CD4-positive, alpha-beta T cell (primary cell): ENCODE data around the gene TPMT. TPM values are rescaled to one million over a fixed set of nuclear protein-coding genes. Genes with fewer than 3 reads are reported as not detected.

Experiments
- ATAC-seq: fragments of 200-7000 bp; cut with Tn5 transposase; one replicate; pipeline ENCODE4 v1.10.0; 2022; ENCODE audit warnings: mild to moderate bottlenecking; ENCODE audit not compliant: poor library complexity
- CTCF ChIA-PET: fragments of 350-600 bp; sonication (Branson Sonifier 250); formaldehyde crosslinking; loops from one replicate; lab custom pipeline; 2021; ENCODE audit warnings: antibody characterized with exemption, inconsistent platforms; lab: Charles Lee
- POLR2A ChIA-PET: fragments of 350-600 bp; sonication (Branson Sonifier 250); formaldehyde crosslinking; loops from one replicate; lab custom pipeline; 2021; ENCODE audit warnings: antibody characterized with exemption, inconsistent platforms; lab: Charles Lee
- DNase-seq, 14 experiments: peaks; one replicate each; pipeline ENCODE4 v3.0.0-alpha.2; 2013 to 2020; ENCODE audit warnings: mixed read lengths in 2 of 14
- H3K27ac ChIP-seq, 2 donors: one replicate each; pipeline versions ENCODE4 v1.5.1 to v1.7.0; 2013; ENCODE audit warnings: low read length in 2 of 2, low read depth in 1 of 2, mild to moderate bottlenecking in 1 of 2
- H3K27me3 ChIP-seq, 2 experiments: 1 replicate in 1 of 2; 2 replicates in 1 of 2; pipeline versions ENCODE4 v1.6.1 to v1.7.0; 2013; ENCODE audit warnings: low read length in 2 of 2, control low read depth in 1 of 2, mild to moderate bottlenecking in 1 of 2, moderate library complexity in 1 of 2; ENCODE audit not compliant: insufficient read depth in 2 of 2, control insufficient read depth in 1 of 2
- H3K36me3 ChIP-seq: one replicate; pipeline ENCODE4 v1.6.1; 2013; ENCODE audit warnings: low read length, control low read depth; ENCODE audit not compliant: insufficient read depth
- H3K4me1 ChIP-seq: one replicate; pipeline ENCODE4 v1.6.1; 2013; ENCODE audit warnings: low read length, control low read depth; ENCODE audit not compliant: insufficient read depth
- H3K4me3 ChIP-seq: one replicate; pipeline ENCODE4 v1.5.1; 2013; ENCODE audit warnings: mild to moderate bottlenecking, low read length, moderate library complexity
- H3K9me3 ChIP-seq, 2 experiments: 1 replicate in 1 of 2; 2 replicates in 1 of 2; pipeline versions ENCODE4 v1.6.1 to v1.7.0; 2013; ENCODE audit warnings: low read length in 2 of 2, mild to moderate bottlenecking in 2 of 2, control low read depth in 1 of 2, moderate library complexity in 1 of 2; ENCODE audit not compliant: control insufficient read depth in 1 of 2, insufficient read depth in 1 of 2
- H3K27ac Mint-ChIP-seq: one replicate; pipeline ENCODE4 v1.8.0; 2020; ENCODE audit warnings: mixed read lengths
- H3K27me3 Mint-ChIP-seq: one replicate; pipeline ENCODE4 v1.8.0; 2021; ENCODE audit warnings: mixed read lengths
- H3K36me3 Mint-ChIP-seq: one replicate; pipeline ENCODE4 v1.8.0; 2021; ENCODE audit warnings: low read depth, mixed read lengths
- H3K4me1 Mint-ChIP-seq: one replicate; pipeline ENCODE4 v1.8.0; 2021; ENCODE audit warnings: low read depth, mixed read lengths
- H3K4me3 Mint-ChIP-seq: one replicate; pipeline ENCODE4 v1.8.0; 2020; ENCODE audit warnings: mild to moderate bottlenecking, mixed read lengths
- H3K9me3 Mint-ChIP-seq: one replicate; pipeline ENCODE4 v1.8.0; 2020; ENCODE audit warnings: mixed read lengths
- intact Hi-C, 2 experiments: fragments of 100-400 bp; cut with DNase I in 1 of 2; cut with micrococcal nuclease in 1 of 2; formaldehyde crosslinking; loops; one replicate each; pipeline versions ENCODE4 v1.15.1 to v1.9.0; 2023 to 2025; cut with DNase I, micrococcal nuclease
- total RNA-seq, 174 experiments: library from RNA in 2 of 174; stranded (reverse) in 2 of 174; gene quantifications; one replicate each; pipeline ENCODE4 v1.2.3 and lab custom pipeline; 2021 to 2026
- TF ChIP-seq, protein P1 (sequence below): fragments of 200-600 bp; IDR thresholded peaks from one replicate; pipeline ENCODE4 v1.8.0; 2022; ENCODE audit warnings: antibody characterized with exemption, mild to moderate bottlenecking

TPMT gene
- total RNA-seq, 2 experiments from 2014 or later: 3.2 to 3.3 TPM

DNA sequence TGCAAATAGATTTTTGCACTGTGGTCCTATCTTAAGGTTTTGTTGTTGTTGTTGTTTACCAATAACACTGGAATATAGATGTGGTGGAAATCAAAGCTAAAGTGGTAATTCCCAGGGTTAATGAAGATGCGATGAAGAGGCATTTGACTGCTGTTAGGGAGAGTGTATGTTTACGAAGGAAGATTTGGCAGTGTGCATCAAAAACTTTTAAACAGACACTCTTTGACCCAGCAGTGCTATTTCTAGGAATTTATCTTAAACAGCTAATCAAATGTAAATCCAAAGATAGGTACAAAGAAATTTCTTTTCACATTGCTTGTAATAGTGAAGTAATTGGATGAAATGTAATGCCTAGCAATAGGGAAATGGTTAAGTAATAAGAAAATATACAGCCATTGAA is 34.3 kb upstream of the TPMT start:
- Histone ChIP-seq H3K4me3 (no peak overlapping the region), H3K27me3 (no peaks in the 10 kb centered on the region), H3K27ac (no peak overlapping the region), H3K9me3 (no peaks in the 10 kb centered on the region), H3K36me3 (peaks cover 27% of the 10 kb centered on the region), H3K4me1 (no peaks in the 10 kb centered on the region)
- TF ChIP-seq, protein P1, sequence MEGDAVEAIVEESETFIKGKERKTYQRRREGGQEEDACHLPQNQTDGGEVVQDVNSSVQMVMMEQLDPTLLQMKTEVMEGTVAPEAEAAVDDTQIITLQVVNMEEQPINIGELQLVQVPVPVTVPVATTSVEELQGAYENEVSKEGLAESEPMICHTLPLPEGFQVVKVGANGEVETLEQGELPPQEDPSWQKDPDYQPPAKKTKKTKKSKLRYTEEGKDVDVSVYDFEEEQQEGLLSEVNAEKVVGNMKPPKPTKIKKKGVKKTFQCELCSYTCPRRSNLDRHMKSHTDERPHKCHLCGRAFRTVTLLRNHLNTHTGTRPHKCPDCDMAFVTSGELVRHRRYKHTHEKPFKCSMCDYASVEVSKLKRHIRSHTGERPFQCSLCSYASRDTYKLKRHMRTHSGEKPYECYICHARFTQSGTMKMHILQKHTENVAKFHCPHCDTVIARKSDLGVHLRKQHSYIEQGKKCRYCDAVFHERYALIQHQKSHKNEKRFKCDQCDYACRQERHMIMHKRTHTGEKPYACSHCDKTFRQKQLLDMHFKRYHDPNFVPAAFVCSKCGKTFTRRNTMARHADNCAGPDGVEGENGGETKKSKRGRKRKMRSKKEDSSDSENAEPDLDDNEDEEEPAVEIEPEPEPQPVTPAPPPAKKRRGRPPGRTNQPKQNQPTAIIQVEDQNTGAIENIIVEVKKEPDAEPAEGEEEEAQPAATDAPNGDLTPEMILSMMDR: no peak
- Mint-ChIP-seq H3K4me1 (no peaks in the 10 kb centered on the region), H3K4me3 (no peak overlapping the region), H3K9me3 (no peaks in the 10 kb centered on the region), H3K36me3 (peaks cover 67% of the 10 kb centered on the region), H3K27me3 (no peaks in the 10 kb centered on the region), H3K27ac (no peak overlapping the region)
- intact Hi-C loops: no loop called here
- DNase-seq: no peak
- ChIA-PET POLR2A (no interaction called here), CTCF (no interaction called here)
- ATAC-seq: no peak

DNA sequence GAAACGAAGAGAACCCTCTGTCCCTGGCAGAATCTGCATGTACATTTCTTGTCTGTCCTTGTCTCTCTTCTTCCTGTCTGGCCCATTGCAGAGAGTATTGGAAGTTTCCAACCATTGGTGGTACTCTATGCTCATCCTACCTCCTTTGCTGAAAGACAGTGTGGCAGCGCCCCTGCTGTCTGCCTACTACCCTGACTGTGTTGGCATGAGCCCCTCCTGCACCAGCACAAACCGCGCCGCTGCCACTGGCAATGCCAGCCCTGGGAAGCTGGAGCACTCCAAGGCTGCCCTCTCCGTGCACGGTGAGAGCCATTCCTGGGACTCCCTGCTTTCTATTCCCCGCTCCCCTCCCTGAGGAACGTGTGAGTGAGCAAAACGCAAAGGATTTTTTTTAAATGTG is 32.8 kb upstream of the TPMT start:
- Mint-ChIP-seq H3K9me3 (no peaks in the 10 kb centered on the region), H3K27ac (no peak overlapping the region), H3K36me3 (peaks cover 73% of the 10 kb centered on the region), H3K27me3 (no peaks in the 10 kb centered on the region), H3K4me3 (no peak overlapping the region), H3K4me1 (no peaks in the 10 kb centered on the region)
- Histone ChIP-seq H3K36me3 (peaks cover 27% of the 10 kb centered on the region), H3K27ac (no peak overlapping the region), H3K4me1 (no peaks in the 10 kb centered on the region), H3K9me3 (no peaks in the 10 kb centered on the region), H3K27me3 (no peaks in the 10 kb centered on the region), H3K4me3 (no peak overlapping the region)
- ATAC-seq (no peak), DNase-seq (no peak)
- TF ChIP-seq, protein P1: no peak
- ChIA-PET CTCF (no interaction called here), POLR2A (no interaction called here)
- intact Hi-C loops: no loop called here

DNA sequence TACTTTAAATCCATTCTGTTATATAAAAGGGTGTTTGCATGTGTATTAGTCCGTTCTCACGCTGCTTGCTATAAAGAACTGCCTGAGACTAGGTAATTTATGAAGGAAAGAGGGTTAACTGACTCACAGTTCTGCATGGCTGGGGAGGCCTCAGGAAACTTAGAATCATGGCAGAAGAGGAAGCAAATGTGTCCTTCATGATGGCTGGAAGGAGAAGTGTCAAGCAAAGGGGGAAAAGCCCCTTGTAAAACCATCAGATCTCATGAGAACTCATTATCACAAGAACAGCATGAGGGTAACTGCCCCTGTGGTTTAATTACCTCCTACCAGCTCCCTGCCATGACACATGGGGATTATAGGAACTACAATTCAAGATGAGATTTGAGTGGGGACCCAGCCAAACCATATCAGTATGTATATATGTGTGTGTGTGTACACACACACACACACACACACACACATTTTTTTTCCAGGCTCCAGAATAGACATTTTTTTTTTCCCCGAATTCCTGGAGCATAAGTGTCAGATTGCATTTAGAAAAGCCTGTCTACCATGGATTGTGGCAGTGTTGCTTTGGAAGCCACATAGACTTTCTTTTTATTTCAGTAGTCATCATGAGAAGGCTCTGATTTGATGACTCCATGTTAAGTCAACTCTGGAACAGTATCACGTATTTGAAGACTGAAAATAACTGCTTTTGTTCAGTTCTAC is 31.8 kb upstream of the TPMT start:
- intact Hi-C loops: no loop called here
- no peak overlapping the region for H3K4me3 ChIP-seq
- no peak overlapping the region for H3K27ac ChIP-seq
- H3K36me3 Mint-ChIP-seq: peaks cover 74% of the 10 kb centered on the region
- POLR2A ChIA-PET: no interaction called here
- H3K4me3 Mint-ChIP-seq: no peak overlapping the region
- H3K4me1 Mint-ChIP-seq: no peaks in the 10 kb centered on the region
- H3K27ac Mint-ChIP-seq: no peak overlapping the region
- H3K36me3 ChIP-seq: peaks cover 25% of the 10 kb centered on the region
- peak in 3 of 14 experiments; percentile 0 to 52 (median 31) for DNase-seq
- no peaks in the 10 kb centered on the region for H3K27me3 ChIP-seq
- CTCF ChIA-PET: no interaction called here
- no peak for ATAC-seq
- no peaks in the 10 kb centered on the region for H3K27me3 Mint-ChIP-seq
- no peaks in the 10 kb centered on the region for H3K4me1 ChIP-seq
- H3K9me3 ChIP-seq: no peaks in the 10 kb centered on the region
- TF ChIP-seq, protein P1: no peak
- no peaks in the 10 kb centered on the region for H3K9me3 Mint-ChIP-seq
